Mucosa of stomach (tissue), 1 donor: ENCODE measurements around the gene POLR2A.

Experiments used
- H3K27me3 ChIP-seq: one replicate; pipeline ENCODE4 v1.7.0; 2013; ENCODE audit warnings: mild to moderate bottlenecking, low read length; ENCODE audit not compliant: control insufficient read depth, insufficient read depth
- H3K36me3 ChIP-seq: one replicate; pipeline ENCODE4 v1.7.0; 2013; ENCODE audit warnings: low read length; ENCODE audit not compliant: control insufficient read depth, insufficient read depth
- H3K4me1 ChIP-seq: one replicate; pipeline ENCODE4 v1.7.0; 2013; ENCODE audit warnings: mild to moderate bottlenecking, low read length; ENCODE audit not compliant: control insufficient read depth, insufficient read depth
- H3K4me3 ChIP-seq: one replicate; pipeline ENCODE4 v1.7.0; 2013; ENCODE audit warnings: low read length
- H3K9ac ChIP-seq: one replicate; pipeline ENCODE4 v1.7.0; 2013; ENCODE audit warnings: mild to moderate bottlenecking, low read length, moderate library complexity
- H3K9me3 ChIP-seq: one replicate; pipeline ENCODE4 v1.7.0; 2013; ENCODE audit warnings: mild to moderate bottlenecking, low read length, moderate library complexity; ENCODE audit not compliant: control insufficient read depth
- donor health status: Pancreatic carcinoma.

The POLR2A gene

GRCh38 chr17:7486181-7486580 lies 2.0 kb downstream of the POLR2A start:
- H3K9me3 ChIP-seq: no peaks in the 10 kb centered on the region
- H3K4me1 ChIP-seq: peaks cover 35% of the 10 kb centered on the region
- no peaks in the 10 kb centered on the region for H3K36me3 ChIP-seq
- H3K4me3 ChIP-seq: no peak overlapping the region
- peak overlapping the region; percentile 49 for H3K9ac ChIP-seq
- H3K27me3 ChIP-seq: no peaks in the 10 kb centered on the region

GRCh38 chr17:7490144-7490543 lies 6.0 kb downstream of the POLR2A start:
- no peak overlapping the region for H3K4me3 ChIP-seq
- H3K36me3 ChIP-seq: no peaks in the 10 kb centered on the region
- peaks cover 30% of the 10 kb centered on the region for H3K4me1 ChIP-seq

GRCh38 chr17:7491583-7491982 lies 7.4 kb downstream of the POLR2A start:
- H3K36me3 ChIP-seq: no peaks in the 10 kb centered on the region
- H3K9me3 ChIP-seq: no peaks in the 10 kb centered on the region
- H3K4me1 ChIP-seq: peaks cover 22% of the 10 kb centered on the region
- no peak overlapping the region for H3K9ac ChIP-seq
- no peaks in the 10 kb centered on the region for H3K27me3 ChIP-seq
- no peak overlapping the region for H3K4me3 ChIP-seq

More at GRCh38 chr17:7490144-7490543, 6.0 kb downstream of the POLR2A start:
- H3K9me3 ChIP-seq: no peaks in the 10 kb centered on the region
- no peaks in the 10 kb centered on the region for H3K27me3 ChIP-seq
- no peak overlapping the region for H3K9ac ChIP-seq

- Histone ChIP-seq H3K4me1 (peaks cover 6% of the 10 kb centered on the region), H3K27me3 (no peaks in the 10 kb centered on the region), H3K4me3 (no peak overlapping the region), H3K36me3 (peaks cover 2% of the 10 kb centered on the region), H3K9me3 (no peaks in the 10 kb centered on the region), H3K9ac (no peak overlapping the region)
Measured at GRCh38 chr17:7493941-7494340, 9.8 kb downstream of the POLR2A start.

GRCh38 chr17:7495906-7496434 lies 11.8 kb downstream of the POLR2A start:
- peaks cover 12% of the 10 kb centered on the region for H3K36me3 ChIP-seq
- no peak overlapping the region for H3K4me3 ChIP-seq
- H3K9me3 ChIP-seq: no peaks in the 10 kb centered on the region
- no peaks in the 10 kb centered on the region for H3K4me1 ChIP-seq
- no peak overlapping the region for H3K9ac ChIP-seq
- H3K27me3 ChIP-seq: no peaks in the 10 kb centered on the region

GRCh38 chr17:7496470-7497183 lies 12.5 kb downstream of the POLR2A start:
- no peaks in the 10 kb centered on the region for H3K27me3 ChIP-seq
- peaks cover 19% of the 10 kb centered on the region for H3K36me3 ChIP-seq
- no peak overlapping the region for H3K9ac ChIP-seq
- no peaks in the 10 kb centered on the region for H3K9me3 ChIP-seq
- H3K4me1 ChIP-seq: no peaks in the 10 kb centered on the region
- no peak overlapping the region for H3K4me3 ChIP-seq

- Histone ChIP-seq H3K4me1 (no peaks in the 10 kb centered on the region), H3K9me3 (no peaks in the 10 kb centered on the region), H3K9ac (no peak overlapping the region), H3K27me3 (no peaks in the 10 kb centered on the region), H3K4me3 (no peak overlapping the region), H3K36me3 (peaks cover 25% of the 10 kb centered on the region)
Measured at GRCh38 chr17:7497228-7497627, 13.1 kb downstream of the POLR2A start.

GRCh38 chr17:7497636-7498035 lies 13.5 kb downstream of the POLR2A start:
- Histone ChIP-seq H3K9ac (no peak overlapping the region), H3K4me3 (no peak overlapping the region), H3K27me3 (no peaks in the 10 kb centered on the region), H3K9me3 (no peaks in the 10 kb centered on the region), H3K36me3 (peaks cover 29% of the 10 kb centered on the region), H3K4me1 (no peaks in the 10 kb centered on the region)

- no peaks in the 10 kb centered on the region for H3K9me3 ChIP-seq
- H3K9ac ChIP-seq: no peak overlapping the region
- no peak overlapping the region for H3K4me3 ChIP-seq
- no peaks in the 10 kb centered on the region for H3K27me3 ChIP-seq
- no peaks in the 10 kb centered on the region for H3K4me1 ChIP-seq
- peaks cover 41% of the 10 kb centered on the region for H3K36me3 ChIP-seq
Measured at GRCh38 chr17:7499161-7499560, 15.0 kb downstream of the POLR2A start.

- Histone ChIP-seq H3K9me3 (no peaks in the 10 kb centered on the region), H3K36me3 (peaks cover 41% of the 10 kb centered on the region), H3K27me3 (no peaks in the 10 kb centered on the region), H3K9ac (no peak overlapping the region), H3K4me1 (no peaks in the 10 kb centered on the region), H3K4me3 (no peak overlapping the region)
Measured at GRCh38 chr17:7501729-7502128, 17.6 kb downstream of the POLR2A start.

GRCh38 chr17:7502171-7502847 lies 18.1 kb downstream of the POLR2A start:
- Histone ChIP-seq H3K9ac (no peak overlapping the region), H3K4me3 (no peak overlapping the region), H3K9me3 (no peaks in the 10 kb centered on the region), H3K27me3 (no peaks in the 10 kb centered on the region), H3K36me3 (peaks cover 41% of the 10 kb centered on the region), H3K4me1 (no peaks in the 10 kb centered on the region)

- Histone ChIP-seq H3K4me1 (no peaks in the 10 kb centered on the region), H3K9ac (no peak overlapping the region), H3K9me3 (no peaks in the 10 kb centered on the region), H3K36me3 (peaks cover 42% of the 10 kb centered on the region), H3K27me3 (no peaks in the 10 kb centered on the region), H3K4me3 (no peak overlapping the region)
Measured at GRCh38 chr17:7502987-7503386, 18.8 kb downstream of the POLR2A start.
